ENCODE measurements around the gene COL26A1.
"Not testable (repeated sequence)": the region's sequence is repeated elsewhere in the genome, so short reads cannot be mapped to it uniquely, and the experiment has no call there.

The COL26A1 gene

DNA sequence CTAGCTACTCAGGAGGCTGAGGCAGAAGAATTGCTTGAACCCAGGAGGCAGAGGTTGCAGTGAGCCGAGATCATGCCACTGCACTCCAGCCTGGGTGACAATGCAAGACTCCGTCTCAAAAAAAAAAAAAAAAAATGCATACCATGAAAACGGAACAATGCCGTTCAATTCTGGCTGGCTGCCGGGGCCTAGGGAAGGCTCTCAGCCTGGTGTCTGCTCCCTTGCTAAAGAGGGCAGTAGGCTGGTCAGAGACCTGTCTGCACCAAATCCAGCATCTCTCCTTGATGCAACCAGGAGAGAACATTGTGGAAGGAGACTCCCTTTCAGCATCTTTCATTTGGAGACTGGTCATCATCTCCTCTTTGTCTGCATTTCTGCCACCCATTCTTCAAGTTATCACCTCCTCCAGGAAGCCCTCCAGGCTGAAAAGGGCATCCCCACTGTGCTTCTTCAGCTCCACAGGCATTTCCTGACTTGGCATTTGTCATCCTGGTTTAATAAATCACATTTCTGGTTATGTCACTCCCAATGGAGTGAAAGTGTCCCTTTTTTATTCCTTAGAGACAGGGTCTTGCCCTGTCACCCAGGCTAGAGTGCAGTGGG is 241.8 kb downstream of the COL26A1 start:
- DNase-seq: no peak

DNA sequence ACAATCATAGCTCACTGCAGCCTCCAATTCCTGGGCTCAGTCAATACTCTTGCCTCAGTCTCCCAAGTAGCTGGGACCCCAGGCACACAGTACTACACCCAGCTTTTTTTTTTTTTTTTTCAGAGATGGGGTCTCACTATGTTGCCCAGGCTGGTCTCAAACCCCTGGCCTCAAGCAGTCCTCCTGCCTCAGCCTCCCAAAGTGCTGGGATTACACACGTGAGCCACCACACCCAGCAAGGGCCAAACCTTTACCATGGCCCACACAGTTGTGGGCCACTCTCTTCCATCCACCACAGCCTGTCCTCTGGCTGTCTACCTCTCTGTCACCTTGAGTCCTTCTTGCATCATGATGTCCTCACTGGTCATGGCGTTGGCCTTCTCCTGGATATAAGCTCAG is 242.3 kb downstream of the COL26A1 start:
- DNase-seq: not testable (repeated sequence)

DNA sequence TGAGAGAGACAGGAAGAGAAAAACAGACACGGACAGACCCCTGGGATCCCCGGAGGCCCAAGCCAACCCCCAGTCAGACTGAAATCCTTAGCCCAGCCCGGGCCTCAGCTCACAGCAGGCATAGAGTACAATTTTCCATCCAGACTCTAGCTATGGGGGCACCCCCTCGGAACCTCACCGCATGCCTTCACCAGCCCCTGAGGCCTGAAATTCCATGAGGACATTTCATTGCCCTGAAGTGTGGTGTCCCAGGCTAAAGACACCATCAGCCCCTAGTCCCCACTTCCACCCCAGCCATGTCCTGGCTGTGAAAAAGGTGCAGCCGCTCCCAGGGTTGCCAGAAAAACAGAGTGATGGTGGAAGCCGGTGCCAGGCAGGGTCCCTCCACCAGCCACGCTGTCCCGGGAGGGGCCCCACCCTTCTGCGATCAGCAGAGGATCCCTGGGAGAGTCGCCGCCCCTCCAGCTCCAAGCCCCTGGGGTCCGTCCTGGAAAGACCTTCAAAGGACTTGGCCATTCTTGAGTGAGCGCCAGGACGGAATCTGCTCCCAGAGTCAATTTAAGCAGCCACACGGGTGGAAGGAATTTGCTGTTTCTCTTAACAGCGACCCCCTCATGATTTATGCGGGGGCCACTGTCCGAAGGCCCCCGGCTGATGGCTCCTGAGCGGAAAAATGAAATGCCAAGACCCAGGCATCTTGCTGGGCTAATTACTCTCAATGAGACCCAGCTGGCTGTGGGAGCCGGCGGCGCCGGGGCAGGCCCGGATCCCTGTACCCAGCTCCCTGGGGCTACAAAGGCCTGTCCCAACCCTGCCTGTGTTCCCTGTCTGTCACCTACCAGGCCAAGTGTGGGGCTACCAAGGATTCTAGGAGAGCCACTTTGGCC is 243.2 kb downstream of the COL26A1 start:
- DNase-seq: no peak

DNA sequence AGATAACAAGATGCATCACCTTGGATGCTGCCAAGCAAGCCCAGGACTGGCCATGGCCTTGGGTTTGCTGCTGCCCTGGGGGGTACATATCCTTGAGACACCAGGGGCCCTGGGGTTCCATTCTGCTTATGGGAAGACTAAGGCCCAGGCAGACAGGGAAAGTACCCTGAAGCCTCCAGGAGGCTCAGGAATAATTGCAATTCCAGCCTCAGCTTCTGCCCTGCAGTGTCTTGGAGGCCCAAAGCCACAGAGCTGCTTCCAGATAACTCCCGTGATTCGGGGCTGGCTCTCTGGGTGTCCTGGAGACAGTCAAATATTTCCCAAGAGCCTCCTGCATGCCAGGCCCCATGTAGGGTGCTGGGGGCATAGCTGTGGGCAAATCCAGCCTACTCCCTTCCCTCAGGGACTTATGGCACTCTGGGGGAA is 243.8 kb downstream of the COL26A1 start:
- no peak for DNase-seq
